Activated CD4-positive, alpha-beta T cell treated with anti-CD3 and anti-CD28 coated beads, Interleukin-10, Interleukin-2, amounts not matched to agents 100 ng/mL and 50 ng/mL, durations not matched to agents 16 hours and 8 hours (primary cell): ENCODE data around the gene NDUFB11.
"Not testable (repeated sequence)": the region's sequence is repeated elsewhere in the genome, so short reads cannot be mapped to it uniquely, and the experiment has no call there.

Experiments used
- DNase-seq: peaks from one replicate; pipeline ENCODE4 v3.0.0-alpha.2; 2020

Gene NDUFB11

DNA sequence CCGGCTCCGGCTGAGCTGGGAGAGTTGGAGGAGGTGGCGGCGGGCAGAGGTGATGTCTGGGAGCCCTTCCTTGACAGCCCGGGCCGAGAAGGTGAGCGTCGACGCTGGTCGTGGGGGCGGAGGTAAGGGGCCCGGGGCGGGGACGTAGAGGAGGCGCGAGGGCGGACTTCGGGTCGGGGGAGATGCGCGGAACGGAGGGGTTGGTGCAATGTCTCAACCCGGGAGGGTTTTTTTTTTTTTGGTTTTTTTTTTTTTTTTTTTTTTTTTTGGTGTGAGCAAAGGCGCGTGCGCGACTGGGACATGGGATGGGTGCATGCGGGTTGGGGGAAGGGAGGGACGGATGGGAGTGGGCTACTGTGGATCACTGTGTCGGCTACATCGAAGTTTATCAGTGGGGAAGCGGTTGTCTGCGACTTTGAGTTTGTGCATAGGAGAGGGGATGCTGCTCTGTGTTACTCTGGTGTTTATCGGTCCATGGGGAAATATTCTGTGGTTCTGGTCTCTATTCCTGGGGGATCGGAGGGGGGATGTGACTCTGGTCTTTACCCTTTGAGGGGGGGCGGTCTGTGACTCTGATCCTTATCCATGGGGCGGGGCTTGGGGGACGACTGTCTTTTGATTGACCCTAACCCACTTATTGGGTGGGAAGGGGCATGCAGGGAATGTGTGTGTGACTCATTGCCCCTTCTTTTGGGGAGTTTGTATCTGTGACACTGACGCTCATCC is 1.1 kb upstream of the NDUFB11 start:
- DNase-seq: no peak

DNA sequence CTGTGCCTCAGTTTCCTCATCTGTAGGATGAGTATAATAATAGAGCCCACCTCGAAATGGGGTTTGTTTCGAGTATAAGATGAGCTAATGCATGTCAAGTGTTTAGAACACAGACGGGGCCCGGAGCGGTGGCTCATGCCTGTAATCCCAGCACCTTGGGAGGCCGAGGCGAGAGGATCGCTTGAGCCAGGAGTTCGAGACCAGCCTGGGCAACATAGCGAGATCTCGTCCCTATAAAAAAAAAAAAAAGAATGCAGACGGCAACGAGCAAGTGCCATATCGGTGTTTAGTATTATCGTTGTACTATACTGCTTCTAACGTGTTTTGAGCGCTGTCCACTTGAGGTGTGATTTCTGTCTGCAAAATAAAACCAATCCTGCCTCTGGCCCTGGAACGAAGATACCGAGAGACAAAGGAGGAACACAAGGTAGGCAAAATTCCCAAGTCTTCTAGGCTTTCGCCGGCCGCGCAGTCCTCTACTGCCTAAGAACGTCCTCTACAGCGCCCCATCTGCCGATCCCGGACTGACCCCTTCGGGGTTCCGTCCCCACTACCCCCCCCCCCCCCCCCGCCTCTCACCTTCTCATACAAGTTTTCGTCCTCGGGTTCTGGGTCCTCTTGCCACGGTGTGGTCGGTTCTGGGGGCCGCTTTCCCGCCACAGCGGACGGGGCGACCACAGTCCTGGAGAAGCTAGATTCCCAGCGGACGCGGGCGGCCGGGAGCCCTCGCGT is 442 bp downstream of the NDUFB11 start:
- no peak for DNase-seq

DNA sequence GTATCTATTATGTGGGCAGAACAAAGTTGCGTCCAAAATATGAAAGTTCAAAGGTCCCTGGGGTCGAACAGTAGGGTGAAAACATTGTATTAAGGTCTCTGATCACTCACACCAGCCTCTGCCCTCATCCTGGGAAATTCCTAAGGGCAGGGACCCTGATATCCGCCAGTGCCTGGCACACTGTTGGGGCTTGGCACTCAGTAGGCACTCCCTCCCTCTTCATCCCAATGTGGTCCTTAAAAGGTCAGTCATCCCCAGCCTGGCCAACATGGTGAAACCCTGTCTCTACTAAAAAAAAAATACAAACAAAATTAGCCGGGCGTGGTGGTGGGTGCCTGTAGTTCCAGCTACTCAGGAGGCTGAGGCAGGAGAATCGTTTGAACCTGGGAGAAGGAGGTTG is 6.3 kb downstream of the NDUFB11 start:
- no peak for DNase-seq

DNA sequence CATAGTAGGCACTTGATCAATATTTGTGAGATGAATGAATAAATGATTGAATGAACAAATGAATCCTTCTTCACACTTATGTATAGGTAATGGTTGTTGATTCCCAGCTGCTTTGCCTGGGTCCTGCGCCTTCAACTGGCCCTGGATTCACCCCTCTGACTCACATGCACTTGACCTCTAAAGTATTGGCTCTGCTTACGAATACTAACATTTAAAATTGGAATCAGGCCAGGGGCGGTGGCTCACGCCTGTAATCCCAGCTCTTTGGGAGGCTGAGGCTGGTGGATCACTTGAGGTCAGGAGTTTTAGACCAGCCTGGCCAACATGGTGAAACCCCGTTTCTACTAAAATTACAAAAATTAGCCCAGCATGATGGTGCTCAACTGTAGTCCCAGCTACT is 8.9 kb downstream of the NDUFB11 start:
- DNase-seq: not testable (repeated sequence)

DNA sequence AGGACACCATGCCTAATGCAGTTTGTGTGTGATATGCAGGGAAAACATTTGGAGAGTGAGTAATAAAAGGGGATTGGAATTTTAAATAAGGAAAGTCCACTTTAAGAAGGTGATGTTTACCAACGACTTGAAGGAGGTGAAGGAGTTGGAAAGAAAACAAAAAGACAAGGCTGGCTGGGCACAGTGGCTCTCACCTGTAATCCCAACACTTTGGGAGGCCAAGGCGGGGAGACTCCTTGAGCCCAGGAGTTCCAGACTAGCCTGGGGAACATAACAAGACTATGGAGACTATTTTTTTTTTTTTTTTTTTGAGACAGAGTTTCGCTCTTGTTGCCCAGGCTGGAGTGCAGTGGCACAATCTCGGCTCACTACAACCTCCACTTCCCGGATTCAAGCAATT is 11.0 kb downstream of the NDUFB11 start:
- no peak for DNase-seq

DNA sequence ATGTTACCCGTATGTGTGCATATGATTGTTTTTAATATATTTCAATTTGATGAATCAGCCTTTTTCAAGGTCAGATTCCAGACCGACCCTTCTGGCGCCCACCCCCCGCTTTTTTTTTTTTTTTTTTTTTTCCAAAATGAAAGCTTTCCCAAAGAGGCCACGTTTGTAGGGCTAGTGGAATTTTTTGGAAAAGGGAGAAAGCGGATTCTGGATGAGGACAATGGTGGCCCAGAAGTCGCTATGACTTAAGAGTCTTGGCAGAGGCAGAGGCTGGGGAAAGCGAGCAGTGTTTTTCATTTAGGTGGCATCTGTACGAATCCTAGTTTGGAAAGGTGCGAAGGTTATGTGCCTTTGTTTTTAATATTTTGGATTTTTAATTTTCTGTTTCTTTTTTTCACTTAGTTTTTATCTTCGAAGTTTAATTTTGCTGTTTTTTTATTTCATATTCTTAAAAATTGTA is 14.6 kb downstream of the NDUFB11 start:
- no peak for DNase-seq

DNA sequence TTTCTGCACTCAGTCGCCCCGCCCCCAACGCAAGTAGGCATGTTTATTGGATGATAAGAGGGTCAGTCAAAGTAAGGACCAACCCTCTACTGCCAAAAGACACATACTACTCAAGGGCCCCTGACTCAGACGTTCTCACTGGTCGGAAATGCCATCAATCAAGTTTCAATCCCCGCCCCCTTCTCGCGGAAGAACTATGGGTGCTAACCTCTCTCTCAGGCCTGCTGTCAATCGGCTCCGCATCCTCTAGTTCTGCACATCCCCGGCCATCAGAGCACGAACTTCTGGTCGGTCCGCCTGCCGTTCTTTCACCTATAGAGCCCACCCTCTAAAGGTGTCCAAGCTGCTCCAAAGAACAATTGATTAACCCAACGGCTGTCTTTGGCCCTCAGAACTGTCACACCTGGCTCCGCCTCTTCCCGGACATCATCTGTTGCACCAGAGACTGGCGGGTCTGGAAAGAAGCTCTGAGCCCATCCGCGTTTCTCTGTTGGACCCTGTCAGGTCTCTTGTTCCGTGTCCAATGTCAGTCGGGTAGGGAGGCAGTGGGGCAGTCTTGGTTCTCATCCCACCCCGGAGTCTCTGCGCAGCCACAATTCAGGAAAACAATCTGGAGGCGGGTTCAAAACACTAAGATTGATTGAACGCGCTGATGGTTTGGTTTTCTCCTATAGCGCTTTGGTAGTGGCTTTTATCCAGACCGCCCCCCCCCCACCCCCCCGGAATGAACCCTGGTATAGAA is 15.2 kb downstream of the NDUFB11 start:
- peak; percentile 93 for DNase-seq

DNA sequence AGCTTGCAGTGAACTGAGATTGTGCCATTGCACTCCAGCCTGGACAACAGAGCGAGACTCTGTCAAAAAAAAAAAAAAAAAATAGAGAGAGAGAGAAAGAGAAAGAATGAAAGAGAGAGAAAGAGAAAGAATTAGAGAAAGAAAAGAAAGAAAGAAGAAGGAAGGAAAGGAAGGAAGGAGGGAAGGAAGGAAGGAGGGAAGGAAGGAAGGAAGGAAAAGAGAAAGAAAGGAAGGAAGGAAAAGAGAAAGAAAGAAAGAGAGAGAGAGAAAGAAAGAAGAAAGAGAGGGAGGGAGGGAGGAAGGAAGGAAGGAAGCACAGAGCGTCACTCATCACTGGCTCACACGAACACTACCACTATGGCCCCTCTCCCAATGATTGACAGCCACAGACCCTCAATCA is 20.0 kb downstream of the NDUFB11 start:
- not testable (repeated sequence) for DNase-seq

DNA sequence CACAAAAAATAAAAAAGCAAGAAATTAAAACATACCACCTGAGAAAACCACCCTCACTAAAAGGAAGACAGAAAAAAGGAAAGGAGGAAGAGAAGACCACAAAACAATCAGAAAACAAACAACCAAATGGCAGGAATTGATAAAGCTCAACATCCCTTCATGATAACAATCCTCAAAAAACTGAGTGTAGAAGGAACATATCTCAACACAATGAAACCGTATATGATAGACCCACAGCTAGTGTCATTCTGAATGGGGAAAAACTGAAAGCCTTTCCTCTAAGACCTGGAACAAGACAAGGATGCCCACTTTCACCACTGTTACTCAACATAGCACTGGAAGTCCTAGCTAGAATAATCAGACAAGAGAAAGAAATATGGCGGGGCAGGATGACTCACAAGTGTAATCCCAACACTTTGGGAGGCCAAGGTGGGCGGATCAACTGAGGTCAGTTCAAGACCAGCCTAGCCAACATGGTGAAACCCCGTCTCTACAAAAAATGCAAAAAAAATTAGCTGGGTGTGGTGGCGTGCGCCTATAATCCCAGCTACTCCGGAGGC is 27.9 kb downstream of the NDUFB11 start:
- not testable (repeated sequence) for DNase-seq

DNA sequence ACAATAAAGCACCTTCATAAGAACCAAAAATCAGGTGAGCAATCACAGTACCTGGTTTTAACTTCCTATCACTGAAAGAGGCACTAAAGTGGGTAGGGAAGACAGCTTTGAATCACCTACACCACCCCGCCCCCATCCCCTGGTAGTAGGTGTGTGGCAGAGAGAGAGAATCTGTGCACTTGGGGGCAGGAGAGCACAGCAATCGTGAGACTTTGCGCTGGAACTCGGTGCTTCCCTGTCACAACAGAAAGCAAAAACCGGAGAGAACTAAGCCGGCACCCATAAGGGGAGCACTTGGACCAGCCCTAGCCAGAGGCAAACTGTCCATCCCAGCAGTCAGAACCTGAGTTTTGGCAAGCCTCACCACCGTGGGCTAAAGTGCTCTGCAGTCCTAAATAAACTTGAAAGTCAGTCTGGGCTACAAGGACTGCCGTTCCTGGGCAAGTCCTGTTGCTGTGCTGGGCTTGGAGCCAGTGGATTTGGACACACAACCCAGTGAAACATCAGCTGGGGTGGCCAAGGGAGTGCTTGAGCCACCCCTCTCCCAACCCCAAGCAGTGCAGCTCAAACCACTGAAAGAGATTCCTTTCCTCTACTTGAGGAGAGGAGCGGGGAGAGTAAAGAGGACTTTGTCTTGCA is 32.1 kb downstream of the NDUFB11 start:
- no peak for DNase-seq

DNA sequence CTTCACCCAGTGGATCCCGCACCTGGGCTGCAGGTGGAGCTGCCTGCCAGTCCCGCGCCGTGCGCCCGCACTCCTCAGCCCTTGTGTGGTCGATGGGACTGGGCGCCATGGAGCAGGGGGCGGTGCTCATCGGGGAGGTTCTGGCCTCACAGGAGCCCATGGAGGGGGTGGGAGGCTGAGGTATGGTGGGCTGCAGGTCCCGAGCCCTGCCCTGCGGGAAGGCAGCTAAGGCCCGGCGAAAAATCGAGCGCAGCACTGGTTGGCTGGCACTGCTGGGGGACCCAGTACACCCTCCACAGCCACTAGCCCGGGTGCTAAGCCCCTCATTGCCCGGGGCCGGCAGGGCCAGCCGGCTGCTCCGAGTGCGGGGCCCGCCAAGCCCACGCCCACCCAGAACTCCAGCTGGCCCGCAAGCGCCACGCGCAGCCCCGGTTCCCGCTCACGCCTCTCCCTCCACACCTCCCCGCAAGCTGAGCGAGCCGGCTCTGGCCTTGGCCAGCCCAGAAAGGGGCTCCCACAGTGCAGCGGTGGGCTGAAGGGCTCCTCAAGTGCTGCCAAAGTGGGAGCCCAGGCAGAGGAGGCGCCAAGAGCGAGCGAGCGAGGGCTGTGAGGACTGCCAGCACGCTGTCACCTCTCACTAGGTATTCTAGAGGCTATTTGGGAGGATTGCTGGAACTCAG is 33.4 kb downstream of the NDUFB11 start:
- not testable (repeated sequence) for DNase-seq

DNA sequence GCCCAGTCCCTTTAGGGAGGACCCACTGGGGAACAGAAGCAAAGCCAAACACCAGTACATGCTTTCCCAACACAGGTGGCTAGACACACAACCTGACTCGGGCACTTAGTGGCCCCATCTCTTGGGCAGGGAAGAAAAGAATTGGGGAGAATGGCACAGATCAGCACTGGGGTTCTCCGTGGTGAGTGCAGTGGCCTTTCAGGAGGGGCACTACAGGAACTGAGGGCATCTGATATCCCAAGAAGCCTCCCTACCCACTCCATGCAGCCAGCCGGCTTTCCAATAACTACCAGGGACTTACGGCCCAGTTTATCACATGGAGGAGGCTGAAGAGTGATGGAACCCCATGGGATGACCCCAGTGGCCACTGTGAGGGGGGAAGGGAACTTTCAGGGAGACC is 43.3 kb downstream of the NDUFB11 start:
- no peak for DNase-seq

DNA sequence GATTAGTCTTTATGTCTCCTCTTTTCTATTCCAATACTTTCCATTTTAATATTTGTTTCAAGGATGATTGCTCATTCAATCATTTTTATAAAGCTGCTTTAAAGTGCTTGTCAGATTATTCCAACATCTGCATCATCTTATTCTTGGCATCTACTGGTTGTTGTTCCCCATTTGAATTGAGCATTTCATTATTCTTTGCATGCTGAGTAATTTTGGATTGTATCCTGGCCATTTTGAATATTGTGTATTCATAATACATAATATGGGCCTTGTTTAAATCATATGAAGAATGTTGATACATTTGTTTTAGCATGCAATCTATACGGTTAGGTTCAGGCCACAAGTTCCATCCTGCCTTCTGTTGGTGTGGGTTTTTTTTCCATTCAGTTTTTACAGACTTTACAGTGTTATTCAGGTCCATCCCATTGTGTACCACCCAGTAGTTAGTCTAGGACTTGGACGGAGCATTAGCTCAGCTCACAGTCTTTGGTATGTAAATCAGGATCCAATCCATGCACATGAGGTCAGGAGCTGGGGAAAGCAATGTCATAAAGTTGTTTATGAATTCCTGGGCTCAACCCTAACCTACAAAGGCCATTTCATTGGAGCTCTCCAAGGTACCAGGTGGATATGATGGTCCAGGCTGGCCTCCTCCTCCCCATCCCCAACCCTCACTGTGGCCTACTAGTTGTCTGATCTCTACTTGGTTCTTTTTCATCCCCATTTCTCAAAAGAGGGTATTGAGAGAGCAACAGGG is 46.0 kb downstream of the NDUFB11 start:
- no peak for DNase-seq

DNA sequence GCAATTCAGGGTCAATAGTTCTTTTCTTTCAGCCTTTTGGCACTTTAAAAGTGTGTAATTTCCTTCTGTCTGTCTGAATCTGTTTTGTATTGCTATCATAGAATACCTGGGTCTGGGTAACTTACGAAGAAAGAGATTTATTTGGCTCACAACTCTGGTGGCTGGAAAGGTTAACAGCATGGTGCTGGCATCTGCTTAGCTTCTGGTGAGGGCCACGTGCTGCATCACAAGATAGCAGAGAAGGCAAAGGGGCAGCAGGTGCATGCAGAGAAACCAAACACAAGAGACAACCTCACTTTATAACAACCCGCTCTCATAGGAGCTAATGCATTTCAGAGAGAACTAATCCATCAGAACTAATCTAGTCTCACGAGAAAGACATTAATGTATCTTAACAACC is 47.5 kb downstream of the NDUFB11 start:
- DNase-seq: no peak

DNA sequence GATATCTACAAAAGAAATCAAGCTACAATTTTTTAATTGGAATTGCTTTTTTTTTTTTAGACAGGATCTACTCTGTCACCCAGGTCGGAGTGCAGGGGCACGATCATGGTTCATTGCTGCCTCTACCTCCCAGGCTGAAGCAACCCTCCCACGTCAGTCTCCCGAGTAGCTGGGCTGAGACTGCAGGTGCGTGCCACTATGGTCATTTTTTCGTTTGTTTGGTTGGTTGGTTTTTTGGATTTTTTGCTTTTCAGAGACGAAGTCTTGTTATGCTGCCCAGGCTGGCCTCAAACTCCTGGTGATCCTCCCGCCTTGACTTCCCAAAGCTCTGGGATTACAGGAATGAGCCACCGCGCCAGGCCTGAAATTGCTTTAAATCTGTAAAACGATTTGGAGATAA is 50.6 kb downstream of the NDUFB11 start:
- DNase-seq: no peak

DNA sequence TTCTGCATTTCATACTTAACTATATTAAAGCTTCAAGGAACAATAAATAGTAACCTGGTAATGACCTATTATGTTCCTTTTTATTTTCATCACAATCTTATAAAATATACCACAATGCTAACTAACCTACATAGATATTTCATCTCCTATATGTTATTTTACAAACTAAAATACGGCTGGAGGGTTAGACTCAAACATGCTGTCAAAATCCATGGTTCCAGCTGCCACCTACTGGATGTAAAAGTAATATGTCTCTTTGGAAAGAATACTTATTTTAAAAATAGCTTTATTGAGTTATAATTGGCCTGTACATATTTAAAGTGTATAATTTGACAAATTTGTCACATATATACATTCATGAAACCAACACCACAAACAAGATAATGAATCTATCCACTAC is 51.3 kb downstream of the NDUFB11 start:
- peak; percentile 21 for DNase-seq
